DMS153 treated with DMSO at 0.1 percent for 48 hours (cell line): ENCODE results near the gene GMNC.
"Not testable (repeated sequence)": the region's sequence is repeated elsewhere in the genome, so short reads cannot be mapped to it uniquely, and the experiment has no call there.

Experiments
- DNase-seq: peaks from one replicate; lab custom pipeline; 2025; ENCODE audit not compliant: unreplicated experiment; lab: John Stamatoyannopoulos, UW

GMNC gene

GRCh38 chr3:190862209-190863118 lies at the start of gene GMNC:
Gene GMNC, minus strand, starts transcription at chr3:190862694. Its CDS starts 79 bp downstream, at chr3:190862615.
- DNase-seq, result peak; percentile 31

- DNase-seq, result no peak
Observed at GRCh38 chr3:190911382-190911781, 48.9 kb upstream of the GMNC start.

GRCh38 chr3:190909908-190910307 lies 47.4 kb upstream of the GMNC start:
- no peak for DNase-seq

- no peak for DNase-seq
Observed at GRCh38 chr3:190903156-190903555, 40.7 kb upstream of the GMNC start.

- DNase-seq, result no peak
Observed at GRCh38 chr3:190902292-190902691, 39.8 kb upstream of the GMNC start.

GRCh38 chr3:190892395-190892902 lies 30.0 kb upstream of the GMNC start:
- no peak for DNase-seq

GRCh38 chr3:190886945-190887344 lies 24.5 kb upstream of the GMNC start:
- DNase-seq, result no peak

GRCh38 chr3:190883973-190884832 lies 21.7 kb upstream of the GMNC start:
- peak; percentile 12 for DNase-seq

- DNase-seq, result no peak
Observed at GRCh38 chr3:190883141-190883540, 20.6 kb upstream of the GMNC start.

GRCh38 chr3:190877925-190878324 lies 15.4 kb upstream of the GMNC start:
- DNase-seq, result no peak

- DNase-seq, result not testable (repeated sequence)
Observed at GRCh38 chr3:190876433-190876832, 13.9 kb upstream of the GMNC start.

- DNase-seq, result not testable (repeated sequence)
Observed at GRCh38 chr3:190875061-190875460, 12.6 kb upstream of the GMNC start.

GRCh38 chr3:190870127-190870526 lies 7.6 kb upstream of the GMNC start:
- no peak for DNase-seq

- no peak for DNase-seq
Observed at GRCh38 chr3:190867071-190867470, 4.6 kb upstream of the GMNC start.

- no peak for DNase-seq
Observed at GRCh38 chr3:190865828-190866227, 3.3 kb upstream of the GMNC start.

GRCh38 chr3:190865419-190865818 lies 2.9 kb upstream of the GMNC start:
- no peak for DNase-seq

- DNase-seq, result no peak
Observed at GRCh38 chr3:190864002-190864401, 1.5 kb upstream of the GMNC start.

- DNase-seq, result no peak
Observed at GRCh38 chr3:190863119-190863465, 598 bp upstream of the GMNC start.

- DNase-seq, result no peak
Observed at GRCh38 chr3:190860521-190860920, 2.0 kb downstream of the GMNC start.

- DNase-seq, result no peak
Observed at GRCh38 chr3:190855151-190855550, 7.3 kb downstream of the GMNC start.

- DNase-seq, result no peak
Observed at GRCh38 chr3:190854062-190854461, 8.4 kb downstream of the GMNC start.

- no peak for DNase-seq
Observed at GRCh38 chr3:190853464-190853863, 9.0 kb downstream of the GMNC start.
